ENCODE data around the gene AOC2. TPM values are rescaled to one million over a fixed set of nuclear protein-coding genes. Genes with fewer than 3 reads are reported as not detected.

Gene AOC2
- total and polyA plus RNA-seq, 2 experiments from 2014 or later: 1.1 to 1.3 TPM

DNA sequence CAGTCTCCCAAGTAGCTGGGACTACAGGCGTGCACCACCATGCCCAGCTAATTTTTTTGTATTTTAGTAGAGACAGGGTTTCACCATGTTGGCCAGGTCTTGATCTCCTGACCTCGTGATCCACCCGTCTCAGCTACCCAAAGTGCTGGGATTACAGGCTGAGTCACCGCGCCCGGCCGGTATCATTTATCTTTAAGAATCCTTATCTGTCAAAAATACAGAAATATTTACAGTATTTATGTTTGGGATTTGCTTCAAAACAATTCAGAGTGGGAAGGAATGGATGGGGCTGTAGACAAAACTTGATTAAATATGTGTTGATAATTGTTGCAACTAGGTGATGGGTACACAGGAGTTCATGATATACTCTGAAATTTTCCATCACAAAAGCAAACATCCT is 23.2 kb upstream of the AOC2 start:
- Histone ChIP-seq H3K27ac (no peak overlapping the region), H3K4me2 (no peak overlapping the region), H3K27me3 (no peaks in the 10 kb centered on the region), H2AFZ (no peak overlapping the region), H3K4me3 (no peak overlapping the region), H3K36me3 (replicated peaks; ENCODE audit: insufficient read depth, low read depth) (no peaks in the 10 kb centered on the region), H3K9me3 (ENCODE audit: low read depth) (no peaks in the 10 kb centered on the region), H3K9me2 (replicated peaks; ENCODE audit: insufficient read depth) (no peaks in the 10 kb centered on the region), H4K20me1 (ENCODE audit: insufficient read depth, poor library complexity, severe bottlenecking) (no peaks in the 10 kb centered on the region), H3K4me1 (ENCODE audit: insufficient read depth) (peaks cover 8% of the 10 kb centered on the region), H3K79me2 (peaks cover 38% of the 10 kb centered on the region)
- no peak for DNase-seq (ENCODE audit: low spot score)
- WGBS (ENCODE audit: low lambda C conversion rate, missing lambda C conversion rate): 81% methylated on average over 7 of the region's 7 CpGs
- TF ChIP-seq EZH2phosphoT487 (IDR thresholded peaks at IDR 0.05; ENCODE audit: low read depth, severe bottlenecking, unreplicated experiment) (no peak), EZH2 (IDR thresholded peaks at IDR 0.05; ENCODE audit: borderline replicate concordance) (no peak)
- TF ChIP-seq, protein P1, sequence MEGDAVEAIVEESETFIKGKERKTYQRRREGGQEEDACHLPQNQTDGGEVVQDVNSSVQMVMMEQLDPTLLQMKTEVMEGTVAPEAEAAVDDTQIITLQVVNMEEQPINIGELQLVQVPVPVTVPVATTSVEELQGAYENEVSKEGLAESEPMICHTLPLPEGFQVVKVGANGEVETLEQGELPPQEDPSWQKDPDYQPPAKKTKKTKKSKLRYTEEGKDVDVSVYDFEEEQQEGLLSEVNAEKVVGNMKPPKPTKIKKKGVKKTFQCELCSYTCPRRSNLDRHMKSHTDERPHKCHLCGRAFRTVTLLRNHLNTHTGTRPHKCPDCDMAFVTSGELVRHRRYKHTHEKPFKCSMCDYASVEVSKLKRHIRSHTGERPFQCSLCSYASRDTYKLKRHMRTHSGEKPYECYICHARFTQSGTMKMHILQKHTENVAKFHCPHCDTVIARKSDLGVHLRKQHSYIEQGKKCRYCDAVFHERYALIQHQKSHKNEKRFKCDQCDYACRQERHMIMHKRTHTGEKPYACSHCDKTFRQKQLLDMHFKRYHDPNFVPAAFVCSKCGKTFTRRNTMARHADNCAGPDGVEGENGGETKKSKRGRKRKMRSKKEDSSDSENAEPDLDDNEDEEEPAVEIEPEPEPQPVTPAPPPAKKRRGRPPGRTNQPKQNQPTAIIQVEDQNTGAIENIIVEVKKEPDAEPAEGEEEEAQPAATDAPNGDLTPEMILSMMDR (IDR thresholded peaks at IDR 0.05; ENCODE audit: poor library complexity): no peak

DNA sequence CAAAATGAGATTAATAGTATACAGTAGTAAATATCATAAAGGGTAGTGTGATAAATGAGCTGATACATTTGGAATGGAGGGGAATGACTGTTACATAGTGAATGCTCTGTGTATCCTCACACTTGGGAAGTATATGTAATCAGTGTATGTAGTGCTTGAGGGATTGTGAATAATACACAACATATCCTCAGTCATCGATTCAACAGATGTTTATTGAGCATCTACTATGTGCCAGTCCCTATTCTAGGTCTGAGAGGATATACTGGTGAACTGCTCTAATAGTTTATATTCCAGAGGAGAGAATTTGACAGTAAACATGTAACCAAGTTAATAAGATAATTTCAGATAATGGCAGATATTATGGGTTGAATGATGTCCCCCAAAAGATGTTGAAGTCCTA is 16.9 kb upstream of the AOC2 start:
- no peak overlapping the region for H3K4me2 ChIP-seq
- H2AFZ ChIP-seq: no peak overlapping the region
- TF ChIP-seq EZH2 (IDR thresholded peaks at IDR 0.05; ENCODE audit: borderline replicate concordance): no peak
- TF ChIP-seq, protein P1 (IDR thresholded peaks at IDR 0.05; ENCODE audit: poor library complexity): no peak
- no peak for TF ChIP-seq EZH2phosphoT487 (IDR thresholded peaks at IDR 0.05; ENCODE audit: low read depth, severe bottlenecking, unreplicated experiment)
- H3K4me3 ChIP-seq: no peak overlapping the region
- no peak overlapping the region for H3K27ac ChIP-seq
- no peak for DNase-seq (ENCODE audit: low spot score)
- H3K9me2 ChIP-seq (replicated peaks; ENCODE audit: insufficient read depth): no peaks in the 10 kb centered on the region
- peaks cover 8% of the 10 kb centered on the region for H3K4me1 ChIP-seq (ENCODE audit: insufficient read depth)
- H4K20me1 ChIP-seq (ENCODE audit: insufficient read depth, poor library complexity, severe bottlenecking): no peaks in the 10 kb centered on the region
- H3K9me3 ChIP-seq (ENCODE audit: low read depth): no peaks in the 10 kb centered on the region
- H3K27me3 ChIP-seq: no peaks in the 10 kb centered on the region
- H3K79me2 ChIP-seq: peaks cover 17% of the 10 kb centered on the region
- WGBS (ENCODE audit: low lambda C conversion rate, missing lambda C conversion rate): 90% methylated on average over 1 of the region's 1 CpG
- no peaks in the 10 kb centered on the region for H3K36me3 ChIP-seq (replicated peaks; ENCODE audit: insufficient read depth, low read depth)

DNA sequence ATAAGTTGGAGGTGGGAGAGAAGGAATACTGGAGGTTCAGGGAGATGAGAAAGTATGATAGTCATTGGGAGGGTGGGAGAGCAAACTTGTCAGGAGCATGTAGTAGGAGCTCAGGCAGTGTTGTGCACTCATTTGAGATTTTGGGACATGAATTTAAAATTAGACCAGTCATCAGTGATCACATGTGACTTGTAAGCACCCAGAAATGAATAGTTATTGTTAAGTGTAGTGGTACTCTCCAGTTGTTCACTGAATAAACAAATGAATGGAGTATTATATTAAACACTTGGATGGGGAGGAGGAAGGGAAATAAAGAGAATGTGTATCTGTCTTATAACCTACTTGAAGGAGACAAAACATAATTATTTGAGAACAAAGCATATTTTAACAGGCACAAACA is 13.4 kb upstream of the AOC2 start:
- peaks cover 34% of the 10 kb centered on the region for H3K79me2 ChIP-seq
- no peak overlapping the region for H3K27ac ChIP-seq
- H3K36me3 ChIP-seq (replicated peaks; ENCODE audit: insufficient read depth, low read depth): no peaks in the 10 kb centered on the region
- no peak overlapping the region for H3K4me3 ChIP-seq
- H3K4me1 ChIP-seq (ENCODE audit: insufficient read depth): peaks cover 6% of the 10 kb centered on the region
- no peak overlapping the region for H3K4me2 ChIP-seq
- no peaks in the 10 kb centered on the region for H3K27me3 ChIP-seq
- TF ChIP-seq, protein P1 (IDR thresholded peaks at IDR 0.05; ENCODE audit: poor library complexity): no peak
- TF ChIP-seq EZH2phosphoT487 (IDR thresholded peaks at IDR 0.05; ENCODE audit: low read depth, severe bottlenecking, unreplicated experiment) (no peak), EZH2 (IDR thresholded peaks at IDR 0.05; ENCODE audit: borderline replicate concordance) (no peak)
- no peak overlapping the region for H2AFZ ChIP-seq
- H3K9me2 ChIP-seq (replicated peaks; ENCODE audit: insufficient read depth): no peaks in the 10 kb centered on the region
- H3K9me3 ChIP-seq (ENCODE audit: low read depth): no peaks in the 10 kb centered on the region
- DNase-seq (ENCODE audit: low spot score): no peak
- no peaks in the 10 kb centered on the region for H4K20me1 ChIP-seq (ENCODE audit: insufficient read depth, poor library complexity, severe bottlenecking)

All from hepatocyte (in vitro differentiated cells).